Activated naive CD4-positive, alpha-beta T cell (primary cell): ENCODE results near the gene RASGRF2.

Source experiments
- DNase-seq, 4 experiments: peaks; one replicate each; lab custom pipeline; 2025; lab: John Stamatoyannopoulos, UW

RASGRF2 gene

GRCh38 chr5:81136557-81136956 is 176.4 kb downstream of the RASGRF2 start:
- DNase-seq: no peak

- no peak for DNase-seq
These were observed 177.7 kb downstream of the RASGRF2 start for GRCh38 chr5:81137833-81138232.

GRCh38 chr5:81140441-81140840 is 180.3 kb downstream of the RASGRF2 start:
- no peak for DNase-seq

GRCh38 chr5:81140943-81141342 is 180.8 kb downstream of the RASGRF2 start:
- no peak for DNase-seq

GRCh38 chr5:81142108-81142507 is 181.9 kb downstream of the RASGRF2 start:
- no peak for DNase-seq

- no peak for DNase-seq
These were observed 185.3 kb downstream of the RASGRF2 start for GRCh38 chr5:81145329-81145935.

GRCh38 chr5:81146031-81146430 is 185.9 kb downstream of the RASGRF2 start:
- no peak for DNase-seq

- DNase-seq: no peak
These were observed 187.1 kb downstream of the RASGRF2 start for GRCh38 chr5:81147011-81147885.

GRCh38 chr5:81147886-81148571 is 187.9 kb downstream of the RASGRF2 start:
- no peak for DNase-seq

- DNase-seq: no peak
These were observed 191.4 kb downstream of the RASGRF2 start for GRCh38 chr5:81151546-81151945.

GRCh38 chr5:81154725-81155124 is 194.6 kb downstream of the RASGRF2 start:
- DNase-seq: no peak

GRCh38 chr5:81156732-81157131 is 196.6 kb downstream of the RASGRF2 start:
- DNase-seq: no peak

- DNase-seq: no peak
These were observed 200.9 kb downstream of the RASGRF2 start for GRCh38 chr5:81161012-81161601.

GRCh38 chr5:81162501-81162900 is 202.3 kb downstream of the RASGRF2 start:
- no peak for DNase-seq

GRCh38 chr5:81163651-81164050 is 203.5 kb downstream of the RASGRF2 start:
- DNase-seq: no peak

GRCh38 chr5:81164476-81164875 is 204.3 kb downstream of the RASGRF2 start:
- no peak for DNase-seq

GRCh38 chr5:81164936-81165335 is 204.8 kb downstream of the RASGRF2 start:
- no peak for DNase-seq

GRCh38 chr5:81165493-81166119 is 205.4 kb downstream of the RASGRF2 start:
- DNase-seq: peak in 3 of 4 experiments; percentile 3 to 43 (median 7)

GRCh38 chr5:81166430-81166829 is 206.3 kb downstream of the RASGRF2 start:
- DNase-seq: no peak

GRCh38 chr5:81167078-81167477 is 206.9 kb downstream of the RASGRF2 start:
- no peak for DNase-seq

- no peak for DNase-seq
These were observed 207.4 kb downstream of the RASGRF2 start for GRCh38 chr5:81167544-81167943.

- no peak for DNase-seq
These were observed 209.8 kb downstream of the RASGRF2 start for GRCh38 chr5:81169924-81170323.
